H9 (cell line): ENCODE results near the gene SIGLEC1. TPM values are rescaled to one million over a fixed set of nuclear protein-coding genes. Genes with fewer than 3 reads are reported as not detected.

Source experiments
- DNase-seq: peaks from one replicate; pipeline ENCODE4 v3.0.0-alpha.2; 2017
- H2AFZ ChIP-seq: one replicate; pipeline ENCODE4 v1.6.1; 2013; ENCODE audit warnings: mild to moderate bottlenecking, low read length, control low read depth, moderate library complexity
- H2AK5ac ChIP-seq: 2 replicates; pipeline ENCODE4 v1.6.1; 2013; ENCODE audit warnings: low read length, control low read depth, mixed read lengths; ENCODE audit not compliant: insufficient read length
- H2BK120ac ChIP-seq: one replicate; pipeline ENCODE4 v1.6.1; 2013; ENCODE audit warnings: low read depth, mild to moderate bottlenecking, low read length, control low read depth, inconsistent platforms; ENCODE audit not compliant: poor library complexity, severe bottlenecking
- H2BK12ac ChIP-seq: 2 replicates; pipeline ENCODE4 v1.6.1; 2013; ENCODE audit warnings: low read length, control low read depth, mixed read lengths, low read depth; ENCODE audit not compliant: insufficient read length
- H2BK15ac ChIP-seq: 2 replicates; pipeline ENCODE4 v1.6.1; 2013; ENCODE audit warnings: low read depth, low read length, control low read depth
- H2BK20ac ChIP-seq: one replicate; pipeline ENCODE4 v1.6.1; 2013; ENCODE audit warnings: low read depth, mild to moderate bottlenecking, low read length, control low read depth, inconsistent platforms; ENCODE audit not compliant: poor library complexity, severe bottlenecking
- H2BK5ac ChIP-seq: 2 replicates; pipeline ENCODE4 v1.6.1; 2013; ENCODE audit warnings: low read length, control low read depth, mixed read lengths; ENCODE audit not compliant: insufficient read length
- H3K14ac ChIP-seq: 2 replicates; pipeline ENCODE4 v1.6.1; 2013; ENCODE audit warnings: low read length, control low read depth; ENCODE audit not compliant: insufficient read depth
- H3K18ac ChIP-seq: 2 replicates; pipeline ENCODE4 v1.6.1; 2013; ENCODE audit warnings: low read depth, mild to moderate bottlenecking, mixed read lengths, low read length, control low read depth; ENCODE audit not compliant: insufficient read length
- H3K23ac ChIP-seq: 2 replicates; pipeline ENCODE4 v1.6.1; 2013; ENCODE audit warnings: low read length, control low read depth, mixed read lengths, low read depth; ENCODE audit not compliant: insufficient read length
- H3K23me2 ChIP-seq: 2 replicates; pipeline ENCODE4 v1.6.1; 2013; ENCODE audit warnings: low read depth, mild to moderate bottlenecking, mixed read lengths, low read length, control low read depth; ENCODE audit not compliant: insufficient read length, poor library complexity, severe bottlenecking
- H3K27ac ChIP-seq: 2 replicates; pipeline ENCODE4 v1.5.1; 2013; ENCODE audit warnings: low read length, control low read depth, mixed read lengths, low read depth; ENCODE audit not compliant: insufficient read length
- H3K27me3 ChIP-seq: 2 replicates; pipeline ENCODE4 v1.6.1; 2013; ENCODE audit warnings: low read length, control low read depth, inconsistent platforms; ENCODE audit not compliant: insufficient read depth
- H3K4ac ChIP-seq: 2 replicates; pipeline ENCODE4 v1.6.1; 2013; ENCODE audit warnings: low read depth, mild to moderate bottlenecking, control low read depth, inconsistent platforms, low read length, moderate library complexity
- H3K4me1 ChIP-seq: 2 replicates; pipeline ENCODE4 v1.6.1; 2013; ENCODE audit warnings: low read length, control low read depth, inconsistent platforms; ENCODE audit not compliant: insufficient read depth
- H3K4me2 ChIP-seq: 2 replicates; pipeline ENCODE4 v1.6.1; 2013; ENCODE audit warnings: low read length, control low read depth, mixed read lengths; ENCODE audit not compliant: insufficient read length, insufficient read depth
- H3K56ac ChIP-seq: 2 replicates; pipeline ENCODE4 v1.6.1; 2013; ENCODE audit warnings: low read depth, mild to moderate bottlenecking, mixed read lengths, low read length, control low read depth; ENCODE audit not compliant: insufficient read length
- H3K79me1 ChIP-seq: 2 replicates; pipeline ENCODE4 v1.6.1; 2013; ENCODE audit warnings: low read depth, mild to moderate bottlenecking, moderate library complexity, low read length, control low read depth, inconsistent platforms; ENCODE audit not compliant: insufficient read depth, poor library complexity, severe bottlenecking
- H3K79me2 ChIP-seq: 2 replicates; pipeline ENCODE4 v1.6.1; 2013; ENCODE audit warnings: low read length, control low read depth, inconsistent platforms; ENCODE audit not compliant: insufficient read depth
- H3K9ac ChIP-seq: 2 replicates; pipeline ENCODE4 v1.6.1; 2013; ENCODE audit warnings: low read length, control low read depth, mixed read lengths; ENCODE audit not compliant: insufficient read length; ENCODE audit errors: extremely low read depth
- H3K9me3 ChIP-seq: one replicate; pipeline ENCODE4 v1.6.1; 2013; ENCODE audit warnings: low read depth, low read length, inconsistent platforms; ENCODE audit not compliant: control insufficient read depth
- H3T11ph ChIP-seq: one replicate; pipeline ENCODE4 v1.6.1; 2013; ENCODE audit warnings: mild to moderate bottlenecking, low read length, control low read depth, inconsistent platforms
- H4K20me1 ChIP-seq: one replicate; pipeline ENCODE4 v1.6.1; 2013; ENCODE audit not compliant: control insufficient read depth, insufficient read length, insufficient read depth
- H4K5ac ChIP-seq: 2 replicates; pipeline ENCODE4 v1.6.1; 2013; ENCODE audit warnings: low read depth, mild to moderate bottlenecking, mixed read lengths, low read length, control low read depth; ENCODE audit not compliant: insufficient read length
- H4K8ac ChIP-seq: replicated peaks from 2 replicates; pipeline ENCODE4 v1.6.1; 2013; ENCODE audit warnings: low read length, control low read depth, mixed read lengths, low read depth; ENCODE audit not compliant: insufficient read length
- H4K91ac ChIP-seq: 2 replicates; pipeline ENCODE4 v1.6.1; 2013; ENCODE audit warnings: low read depth, mild to moderate bottlenecking, moderate library complexity, mixed read lengths, low read length, control low read depth; ENCODE audit not compliant: insufficient read length
- H3K27ac Mint-ChIP-seq, 3 experiments: 2 replicates in 2 of 3; 3 replicates in 1 of 3; pipeline ENCODE4 v1.8.0; 2020 to 2021; ENCODE audit warnings: mixed read lengths in 3 of 3, mild to moderate bottlenecking in 1 of 3, moderate library complexity in 1 of 3
- H3K27me3 Mint-ChIP-seq: 2 replicates; pipeline ENCODE4 v1.8.0; 2021; ENCODE audit warnings: low read depth, mild to moderate bottlenecking, moderate library complexity, mixed read lengths
- H3K36me3 Mint-ChIP-seq, 3 experiments: 2 replicates in 2 of 3; 3 replicates in 1 of 3; pipeline ENCODE4 v1.8.0; 2020 to 2021; ENCODE audit warnings: low read depth in 3 of 3, mixed read lengths in 3 of 3; ENCODE audit not compliant: insufficient read depth in 1 of 3
- H3K4me1 Mint-ChIP-seq, 2 experiments: 2 replicates each; pipeline ENCODE4 v1.8.0; 2020; ENCODE audit warnings: mixed read lengths in 2 of 2
- H3K4me3 Mint-ChIP-seq, 2 experiments: 2 replicates in 1 of 2; 3 replicates in 1 of 2; pipeline ENCODE4 v1.8.0; 2020 to 2021; ENCODE audit warnings: mild to moderate bottlenecking in 2 of 2, mixed read lengths in 2 of 2, moderate library complexity in 1 of 2
- H3K9me3 Mint-ChIP-seq, 2 experiments: 2 replicates in 1 of 2; 3 replicates in 1 of 2; pipeline ENCODE4 v1.8.0; 2020; ENCODE audit warnings: mild to moderate bottlenecking in 2 of 2, mixed read lengths in 2 of 2, moderate library complexity in 1 of 2
- CTCF ChIP-seq: fragments of 200-600 bp; sonication (generic); conservative IDR thresholded peaks from 3 replicates; pipeline ENCODE4 v1.8.0; 2021; ENCODE audit warnings: antibody characterized with exemption, mild to moderate bottlenecking
- WGBS: extraction: QIAGEN DNeasy Blood & Tissue Kit; methylation state at CpG from one replicate; pipeline ENCODE4 v1.1.7; 2013; ENCODE audit warnings: missing lambda C conversion rate, low lambda C conversion rate, mixed read lengths; ENCODE audit not compliant: insufficient read length; ENCODE audit errors: extremely low coverage; 5-methylcytosine and 5-hydroxymethylcytosine counted together
- total RNA-seq: library from RNA; stranded (reverse); gene quantifications from 2 replicates; pipeline ENCODE4 v1.2.1, GENCODE V29; 2021

The SIGLEC1 gene
- total RNA-seq, 1 experiment from 2014 or later, result not detected

GRCh38 chr20:3751305-3751674 is 38.9 kb upstream of the SIGLEC1 start:
- no peak overlapping the region for H3K9ac ChIP-seq
- H3K23me2 ChIP-seq, result peaks cover 19% of the 10 kb centered on the region
- H3K4me3 Mint-ChIP-seq, result peak overlapping the region in 1 of 2 experiments; percentile 66; a peak in 3 of 5 replicates
- H2BK12ac ChIP-seq, result no peak overlapping the region
- H3K4ac ChIP-seq, result no peak overlapping the region
- no peaks in the 10 kb centered on the region for H3K9me3 ChIP-seq
- H4K8ac ChIP-seq, result no peak overlapping the region
- peaks cover 52% of the 10 kb centered on the region for H3K27me3 Mint-ChIP-seq
- no peak overlapping the region for H3K56ac ChIP-seq
- no peak overlapping the region for H4K91ac ChIP-seq
- no peak overlapping the region for H2BK5ac ChIP-seq
- no peaks in the 10 kb centered on the region for H3K79me2 ChIP-seq
- no peak overlapping the region for H2BK20ac ChIP-seq
- H3K23ac ChIP-seq, result no peak overlapping the region
- WGBS, result no CpG with 5 or more reads among the region's 31 CpGs
- no peak overlapping the region for H3T11ph ChIP-seq
- H2BK15ac ChIP-seq, result no peak overlapping the region
- no peaks in the 10 kb centered on the region for H3K9me3 Mint-ChIP-seq
- no peak overlapping the region for H2AFZ ChIP-seq
- H2BK120ac ChIP-seq, result no peak overlapping the region
- H3K4me2 ChIP-seq, result peak overlapping the region; percentile 50
- peaks cover 13% of the 10 kb centered on the region for H3K27me3 ChIP-seq
- no peak overlapping the region for H3K27ac ChIP-seq
- H3K79me1 ChIP-seq, result no peaks in the 10 kb centered on the region
- H3K18ac ChIP-seq, result no peak overlapping the region
- H3K27ac Mint-ChIP-seq, result no peak overlapping the region
- H4K20me1 ChIP-seq, result no peaks in the 10 kb centered on the region
- TF ChIP-seq CTCF, result peak; percentile 57
- H3K4me1 ChIP-seq, result peaks cover 2% of the 10 kb centered on the region; the same call in 1 of the 2 replicates
- H4K5ac ChIP-seq, result no peak overlapping the region
- peak; percentile 56 for DNase-seq
- peaks cover 7 to 14% of the 10 kb centered on the region in 2 experiments; a peak in 3 of 4 replicates for H3K4me1 Mint-ChIP-seq
- no peak overlapping the region for H3K14ac ChIP-seq
- no peak overlapping the region for H2AK5ac ChIP-seq
- peaks cover 5 to 19% (median 10%) of the 10 kb centered on the region in 3 experiments; a peak in 6 of 7 replicates for H3K36me3 Mint-ChIP-seq
